OCI-LY7 (cell line): Measurements from ENCODE around the gene GAPDHS. TPM values are rescaled to one million over a fixed set of nuclear protein-coding genes. Genes with fewer than 3 reads are reported as not detected.

Source experiments
- BruUV-seq: library from RNA; stranded (reverse); fragments of 400-500 nt; replicated peaks from 2 replicates; lab custom pipeline; 2021; lab: Mats Ljungman, UMichigan
- CTCF ChIA-PET: fragments of 300-600 bp; sonication (Branson Sonifier 250); formaldehyde crosslinking; loops from one replicate; lab custom pipeline; 2022; ENCODE audit warnings: antibody characterized with exemption; ENCODE audit not compliant: unreplicated experiment; lab: Charles Lee
- POLR2A ChIA-PET: fragments of 300-600 bp; sonication (Branson Sonifier 250); formaldehyde crosslinking; loops from one replicate; lab custom pipeline; 2022; ENCODE audit warnings: antibody characterized with exemption; lab: Charles Lee
- DNase-seq: peaks from one replicate; pipeline ENCODE4 v3.0.0-alpha.2; 2015; ENCODE audit warnings: low spot score
- H2AFZ ChIP-seq: fragments of 200-600 bp; sonication (generic), shearing (Covaris generic); 2 replicates; pipeline ENCODE4 v1.6.1; 2014; ENCODE audit warnings: mild to moderate bottlenecking, antibody characterized with exemption, low read length, moderate library complexity
- H3K27ac ChIP-seq: fragments of 200-600 bp; sonication (generic); 2 replicates; pipeline ENCODE4 v1.5.1; 2014; ENCODE audit warnings: mixed run types, low read depth, mild to moderate bottlenecking, moderate library complexity, low read length, inconsistent platforms; ENCODE audit not compliant: poor library complexity, severe bottlenecking
- H3K36me3 ChIP-seq: fragments of 200-600 bp; sonication (generic); 2 replicates; pipeline ENCODE4 v1.6.1; 2014; ENCODE audit warnings: mild to moderate bottlenecking, antibody characterized with exemption, low read length, moderate library complexity, mixed read lengths; ENCODE audit not compliant: insufficient read depth
- H3K4me1 ChIP-seq: fragments of 200-600 bp; sonication (generic); 2 replicates; pipeline ENCODE4 v1.5.1; 2014; ENCODE audit warnings: mild to moderate bottlenecking, low read length; ENCODE audit not compliant: insufficient read depth, poor library complexity, severe bottlenecking
- H3K4me2 ChIP-seq: fragments of 200-600 bp; sonication (generic); 2 replicates; pipeline ENCODE4 v1.6.1; 2014; ENCODE audit warnings: mild to moderate bottlenecking, low read length
- H3K4me3 ChIP-seq: fragments of 200-600 bp; sonication (generic); 2 replicates; pipeline ENCODE4 v1.5.1; 2014; ENCODE audit warnings: mild to moderate bottlenecking, low read depth, low read length; ENCODE audit not compliant: poor library complexity, severe bottlenecking
- H3K79me2 ChIP-seq: fragments of 200-600 bp; sonication (generic); 2 replicates; pipeline ENCODE4 v1.6.1; 2016; ENCODE audit warnings: low read depth, mild to moderate bottlenecking, low read length, moderate library complexity, mixed read lengths; ENCODE audit not compliant: insufficient read depth
- H3K9me2 ChIP-seq: fragments of 200-600 bp; sonication (generic); 2 replicates; pipeline ENCODE4 v1.6.1; 2016; ENCODE audit warnings: mild to moderate bottlenecking, low read length, mixed read lengths; ENCODE audit not compliant: insufficient read depth
- H3K9me3 ChIP-seq: fragments of 200-600 bp; sonication (generic); 2 replicates; pipeline ENCODE4 v1.6.1; 2014; ENCODE audit warnings: mild to moderate bottlenecking, mixed run types, low read length, mixed read lengths
- H4K20me1 ChIP-seq: fragments of 200-600 bp; sonication (generic); 2 replicates; pipeline ENCODE4 v1.6.1; 2014; ENCODE audit warnings: mild to moderate bottlenecking, antibody characterized with exemption, low read length, moderate library complexity, mixed read lengths; ENCODE audit not compliant: insufficient read depth
- CTCF ChIP-seq: fragments of 200-600 bp; sonication (generic); conservative IDR thresholded peaks from 2 replicates; pipeline ENCODE4 v1.5.1; 2014; ENCODE audit warnings: mild to moderate bottlenecking, antibody characterized with exemption, low read length, moderate library complexity, mixed read lengths
- EZH2phosphoT487 ChIP-seq: fragments of 200-600 bp; sonication (generic); IDR thresholded peaks from 2 replicates; pipeline ENCODE4 v1.6.1; 2018; ENCODE audit warnings: low read depth, borderline replicate concordance, mild to moderate bottlenecking, mixed run types, antibody characterized with exemption, low read length, moderate library complexity, mixed read lengths
- intact Hi-C: fragments of 100-400 bp; cut with micrococcal nuclease; formaldehyde crosslinking; loops from one replicate; pipeline ENCODE4 v1.10.0; 2022; ENCODE audit not compliant: unreplicated experiment
- total RNA-seq, 2 experiments: library from RNA; depleted of rRNA in 1 of 2; stranded (reverse); fragments of >200 nt in 1 of 2; shearing (Covaris generic) in 1 of 2; gene quantifications; 2 replicates each; pipeline ENCODE4 v1.2.3, GENCODE V29; 2014 to 2022

The GAPDHS gene
- total RNA-seq, 2 experiments from 2014 or later = not detected

GRCh38 chr19:35590875-35591274 is 57.6 kb downstream of the GAPDHS start:
- no peaks in the 10 kb centered on the region for H3K4me1 ChIP-seq
- H3K27ac ChIP-seq = no peak overlapping the region
- no peak overlapping the region for H2AFZ ChIP-seq
- DNase-seq = no peak
- no peaks in the 10 kb centered on the region for H3K9me2 ChIP-seq
- no peaks in the 10 kb centered on the region for H3K9me3 ChIP-seq
- CTCF ChIA-PET = interaction anchor here (0.9 kb wide), 1 partner anchor 18 kb away, joined by 3 read pairs; no protein-coding TSS in a partner anchor
- no peak overlapping the region for H3K4me3 ChIP-seq
- H3K36me3 ChIP-seq = no peaks in the 10 kb centered on the region
- no peaks in the 10 kb centered on the region for H4K20me1 ChIP-seq
- no peak for TF ChIP-seq EZH2phosphoT487
- no peak for TF ChIP-seq CTCF
- no peak overlapping the region for H3K4me2 ChIP-seq
- intact Hi-C loops = no loop called here
- no peaks in the 10 kb centered on the region for H3K79me2 ChIP-seq
- POLR2A ChIA-PET = no interaction called here
- BruUV-seq = no TSS peak

GRCh38 chr19:35592226-35592625 is 59.0 kb downstream of the GAPDHS start:
- BruUV-seq = no TSS peak
- peak; percentile 59 for DNase-seq
- TF ChIP-seq CTCF (peak; percentile 87), EZH2phosphoT487 (no peak)

More at GRCh38 chr19:35592226-35592625, 59.0 kb downstream of the GAPDHS start:
- peaks cover 5% of the 10 kb centered on the region for H3K4me1 ChIP-seq
- H4K20me1 ChIP-seq = no peaks in the 10 kb centered on the region
- no peaks in the 10 kb centered on the region for H3K9me3 ChIP-seq
- no peak overlapping the region for H3K4me2 ChIP-seq
- no peaks in the 10 kb centered on the region for H3K36me3 ChIP-seq
- H2AFZ ChIP-seq = no peak overlapping the region; the same call in 1 of the 2 replicates
- no peak overlapping the region for H3K4me3 ChIP-seq
- no peak overlapping the region for H3K27ac ChIP-seq
- H3K79me2 ChIP-seq = no peaks in the 10 kb centered on the region
- no peaks in the 10 kb centered on the region for H3K9me2 ChIP-seq
- ChIA-PET CTCF (no interaction called here), POLR2A (interaction anchor here (0.5 kb wide), 1 partner anchor 57 kb away, joined by 3 read pairs; no protein-coding TSS in a partner anchor)
- intact Hi-C loops = loop anchor here (1.0 to 2.0 kb wide), 2 partner anchors 43 to 81 kb away; no protein-coding TSS in a partner anchor

Other genes with a start within 250 kb of the GAPDHS start
- gene MAG, start 241.3 kb upstream of the GAPDHS start, total RNA-seq (2014; rRNA removed; shearing (Covaris generic)) = 4.6 and 6.2 TPM in 2 replicates
- gene MAG, start 241.3 kb upstream of the GAPDHS start, total RNA-seq (2022) = 8.4 and 10.1 TPM in 2 replicates
- 312 and 413 TPM in 2 replicates for gene CD22, start 204.3 kb upstream of the GAPDHS start, total RNA-seq (2014; rRNA removed; shearing (Covaris generic))
- 972 TPM in 2 replicates for gene CD22, start 204.3 kb upstream of the GAPDHS start, total RNA-seq (2022)
- 8.5 and 11.4 TPM in 2 replicates for gene FFAR1, start 185.6 kb upstream of the GAPDHS start, total RNA-seq (2014; rRNA removed; shearing (Covaris generic))
- gene FFAR1, start 185.6 kb upstream of the GAPDHS start, total RNA-seq (2022) = 9.8 and 11.6 TPM in 2 replicates
- gene FFAR3, start 175.0 kb upstream of the GAPDHS start, total RNA-seq (2014; rRNA removed; shearing (Covaris generic)) = 0.72 TPM in 1 of 2 replicates, not detected in the other
- 0.19 and 0.31 TPM in 2 replicates for gene FFAR3, start 175.0 kb upstream of the GAPDHS start, total RNA-seq (2022)
- gene GPR42, start 162.4 kb upstream of the GAPDHS start, total RNA-seq (2014; rRNA removed; shearing (Covaris generic)) = 0.06 TPM in 1 of 2 replicates, not detected in the other
- not detected in 2 replicates for gene GPR42, start 162.4 kb upstream of the GAPDHS start, total RNA-seq (2022)
- gene FFAR2, start 85.2 kb upstream of the GAPDHS start, total RNA-seq (2014; rRNA removed; shearing (Covaris generic)) = not detected in 2 replicates
- gene FFAR2, start 85.2 kb upstream of the GAPDHS start, total RNA-seq (2022) = not detected in 2 replicates
- not detected in 2 replicates for gene KRTDAP, start 43.0 kb upstream of the GAPDHS start, total RNA-seq (2014; rRNA removed; shearing (Covaris generic))
- not detected in 2 replicates for gene KRTDAP, start 43.0 kb upstream of the GAPDHS start, total RNA-seq (2022)
- gene DMKN, start 19.8 kb upstream of the GAPDHS start, total RNA-seq (2014; rRNA removed; shearing (Covaris generic)) = not detected in 2 replicates
- gene DMKN, start 19.8 kb upstream of the GAPDHS start, total RNA-seq (2022) = not detected in 2 replicates
- not detected in 2 replicates for gene SBSN, start 5.1 kb upstream of the GAPDHS start, total RNA-seq (2014; rRNA removed; shearing (Covaris generic))
- not detected in 2 replicates for gene SBSN, start 5.1 kb upstream of the GAPDHS start, total RNA-seq (2022)
- gene TMEM147, start 12.2 kb downstream of the GAPDHS start, total RNA-seq (2014; rRNA removed; shearing (Covaris generic)) = 83.2 and 85.8 TPM in 2 replicates
- 40.9 and 47.1 TPM in 2 replicates for gene TMEM147, start 12.2 kb downstream of the GAPDHS start, total RNA-seq (2022)
- 0.15 and 0.92 TPM in 2 replicates for gene ATP4A, start 30.2 kb downstream of the GAPDHS start, total RNA-seq (2014; rRNA removed; shearing (Covaris generic))
- 0.33 and 0.36 TPM in 2 replicates for gene ATP4A, start 30.2 kb downstream of the GAPDHS start, total RNA-seq (2022)
- not detected in 2 replicates for gene PMIS2, start 52.7 kb downstream of the GAPDHS start, total RNA-seq (2014; rRNA removed; shearing (Covaris generic))
- not detected in 2 replicates for gene PMIS2, start 52.7 kb downstream of the GAPDHS start, total RNA-seq (2022)
- gene HAUS5, start 79.3 kb downstream of the GAPDHS start, total RNA-seq (2014; rRNA removed; shearing (Covaris generic)) = 61.5 and 66.8 TPM in 2 replicates
- gene HAUS5, start 79.3 kb downstream of the GAPDHS start, total RNA-seq (2022) = 58.1 and 59.7 TPM in 2 replicates
- 62.0 and 73.6 TPM in 2 replicates for gene RBM42, start 95.6 kb downstream of the GAPDHS start, total RNA-seq (2014; rRNA removed; shearing (Covaris generic))
- gene RBM42, start 95.6 kb downstream of the GAPDHS start, total RNA-seq (2022) = 105 and 115 TPM in 2 replicates
- gene ETV2, start 108.3 kb downstream of the GAPDHS start, total RNA-seq (2014; rRNA removed; shearing (Covaris generic)) = 0.25 and 0.57 TPM in 2 replicates
- 1.7 and 2.0 TPM in 2 replicates for gene ETV2, start 108.3 kb downstream of the GAPDHS start, total RNA-seq (2022)
- gene COX6B1, start 114.9 kb downstream of the GAPDHS start, total RNA-seq (2014; rRNA removed; shearing (Covaris generic)) = 404 and 536 TPM in 2 replicates
- 373 and 395 TPM in 2 replicates for gene COX6B1, start 114.9 kb downstream of the GAPDHS start, total RNA-seq (2022)
- not detected in 2 replicates for gene UPK1A, start 133.1 kb downstream of the GAPDHS start, total RNA-seq (2014; rRNA removed; shearing (Covaris generic))
- not detected in 2 replicates for gene UPK1A, start 133.1 kb downstream of the GAPDHS start, total RNA-seq (2022)
- not detected in 2 replicates for gene ZBTB32, start 171.1 kb downstream of the GAPDHS start, total RNA-seq (2014; rRNA removed; shearing (Covaris generic))
- gene ZBTB32, start 171.1 kb downstream of the GAPDHS start, total RNA-seq (2022) = not detected in 2 replicates
- 18.0 and 25.2 TPM in 2 replicates for gene KMT2B, start 184.5 kb downstream of the GAPDHS start, total RNA-seq (2014; rRNA removed; shearing (Covaris generic))
- gene KMT2B, start 184.5 kb downstream of the GAPDHS start, total RNA-seq (2022) = 56.2 and 57.2 TPM in 2 replicates
- 8.5 and 11.4 TPM in 2 replicates for gene IGFLR1, start 209.0 kb downstream of the GAPDHS start, total RNA-seq (2014; rRNA removed; shearing (Covaris generic))
- gene IGFLR1, start 209.0 kb downstream of the GAPDHS start, total RNA-seq (2022) = 18.3 and 21.5 TPM in 2 replicates
- 16.1 and 33.6 TPM in 2 replicates for gene U2AF1L4, start 212.0 kb downstream of the GAPDHS start, total RNA-seq (2014; rRNA removed; shearing (Covaris generic))
- 35.2 and 37.5 TPM in 2 replicates for gene U2AF1L4, start 212.0 kb downstream of the GAPDHS start, total RNA-seq (2022)
- 20.8 and 25.7 TPM in 2 replicates for gene PSENEN, start 212.2 kb downstream of the GAPDHS start, total RNA-seq (2014; rRNA removed; shearing (Covaris generic))
- 51.0 and 53.7 TPM in 2 replicates for gene PSENEN, start 212.2 kb downstream of the GAPDHS start, total RNA-seq (2022)
- 6.0 and 11.6 TPM in 2 replicates for gene LIN37, start 215.1 kb downstream of the GAPDHS start, total RNA-seq (2014; rRNA removed; shearing (Covaris generic))
- gene LIN37, start 215.1 kb downstream of the GAPDHS start, total RNA-seq (2022) = 11.7 and 20.0 TPM in 2 replicates
- gene HSPB6, start 223.6 kb downstream of the GAPDHS start, total RNA-seq (2014; rRNA removed; shearing (Covaris generic)) = not detected in 2 replicates
- gene HSPB6, start 223.6 kb downstream of the GAPDHS start, total RNA-seq (2022) = 1.7 and 1.8 TPM in 2 replicates
- gene PROSER3, start 224.7 kb downstream of the GAPDHS start, total RNA-seq (2014; rRNA removed; shearing (Covaris generic)) = 15.2 and 17.2 TPM in 2 replicates
- gene PROSER3, start 224.7 kb downstream of the GAPDHS start, total RNA-seq (2022) = 66.1 and 70.6 TPM in 2 replicates
- 15.1 and 21.3 TPM in 2 replicates for gene ARHGAP33, start 242.1 kb downstream of the GAPDHS start, total RNA-seq (2014; rRNA removed; shearing (Covaris generic))
- 94.6 and 130 TPM in 2 replicates for gene ARHGAP33, start 242.1 kb downstream of the GAPDHS start, total RNA-seq (2022)